HG03025 (cell line): ENCODE results near the gene LRRC15.

ENCODE experiments used
- ATAC-seq: cut with Tn5 transposase; IDR thresholded peaks from one replicate; pipeline ENCODE4 v1.9.1; 2021; ENCODE audit warnings: mild to moderate bottlenecking, moderate library complexity; ENCODE audit not compliant: unreplicated experiment, low FRiP score

The LRRC15 gene

DNA sequence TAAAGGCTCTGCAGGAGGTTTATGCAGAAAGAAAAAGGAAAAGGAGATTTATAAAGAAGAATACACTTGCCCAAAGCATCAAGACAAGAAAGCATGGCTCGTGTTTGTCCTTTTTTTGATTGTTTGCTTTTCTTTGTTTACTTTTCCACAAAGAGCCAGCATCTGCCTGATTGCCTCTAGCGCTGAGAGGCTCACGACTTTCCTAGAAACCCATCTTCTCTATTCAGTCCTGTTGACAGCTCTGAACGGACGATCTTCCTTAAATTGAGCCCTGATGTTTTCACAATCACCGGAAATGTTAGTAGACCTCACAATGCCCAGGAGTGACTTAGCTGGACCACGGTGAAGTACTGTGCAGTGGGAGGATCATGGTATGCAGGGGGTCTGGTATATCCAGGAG is 17.1 kb upstream of the LRRC15 start:
- no peak for ATAC-seq

GRCh38 chr3:194386066-194386465 is 16.5 kb upstream of the LRRC15 start:
- ATAC-seq: no peak

DNA sequence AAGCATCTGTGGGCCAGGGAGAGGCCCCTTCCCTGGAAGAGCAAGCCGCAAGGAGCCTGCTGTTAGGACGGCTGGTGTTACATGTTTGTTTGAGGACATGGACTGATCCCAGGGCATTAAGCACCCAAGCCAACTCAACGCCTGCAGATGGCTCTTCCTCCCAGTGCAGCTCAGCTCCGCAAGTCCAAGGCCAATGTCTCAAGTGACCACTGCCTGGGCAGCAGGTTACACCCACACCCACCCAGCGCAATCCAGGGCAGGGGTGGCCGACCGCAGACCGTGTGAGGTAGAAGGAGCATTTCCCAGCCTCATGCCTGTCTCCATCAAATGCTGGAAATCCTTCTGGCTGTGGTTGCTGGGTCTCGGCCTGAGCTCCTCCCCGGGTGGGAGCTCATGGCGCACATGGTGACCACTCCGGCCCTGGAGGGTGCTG is 15.0 kb upstream of the LRRC15 start:
- no peak for ATAC-seq

- ATAC-seq: no peak
Observed at GRCh38 chr3:194384156-194384555, 14.6 kb upstream of the LRRC15 start.

DNA sequence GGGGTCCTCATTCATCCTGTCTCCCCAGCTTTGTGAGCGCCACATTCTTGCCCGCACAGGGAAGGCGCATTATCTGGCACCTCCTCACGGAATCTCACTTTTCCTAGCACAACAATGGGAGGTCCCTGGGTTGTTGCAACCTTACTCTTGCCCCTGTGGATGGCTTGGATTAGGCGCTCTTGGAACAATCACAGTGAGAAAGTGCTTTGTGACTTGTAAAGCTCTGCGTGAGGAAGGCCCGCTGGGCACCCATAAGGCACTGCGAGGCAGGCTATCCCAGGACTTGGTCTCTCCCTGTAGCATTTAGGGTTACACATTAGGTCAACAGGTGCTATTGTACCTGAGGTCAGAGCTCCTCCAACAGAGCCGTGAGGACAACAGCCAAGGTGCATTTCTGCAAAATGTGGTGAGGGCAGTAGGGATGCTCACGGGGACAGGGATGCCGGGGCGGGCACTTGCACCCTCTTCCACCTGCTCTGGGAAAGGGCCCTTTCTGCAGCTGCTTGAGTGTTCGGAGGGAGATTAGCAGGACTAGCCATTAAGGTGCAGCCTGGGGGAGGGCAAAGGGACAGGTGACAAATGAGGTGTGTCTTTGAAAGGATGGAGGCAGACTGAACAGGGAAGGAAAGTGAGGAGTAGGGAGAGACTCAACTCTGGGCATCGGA is 13.9 kb upstream of the LRRC15 start:
- no peak for ATAC-seq

GRCh38 chr3:194382892-194383223 is 13.3 kb upstream of the LRRC15 start:
- ATAC-seq: no peak

DNA sequence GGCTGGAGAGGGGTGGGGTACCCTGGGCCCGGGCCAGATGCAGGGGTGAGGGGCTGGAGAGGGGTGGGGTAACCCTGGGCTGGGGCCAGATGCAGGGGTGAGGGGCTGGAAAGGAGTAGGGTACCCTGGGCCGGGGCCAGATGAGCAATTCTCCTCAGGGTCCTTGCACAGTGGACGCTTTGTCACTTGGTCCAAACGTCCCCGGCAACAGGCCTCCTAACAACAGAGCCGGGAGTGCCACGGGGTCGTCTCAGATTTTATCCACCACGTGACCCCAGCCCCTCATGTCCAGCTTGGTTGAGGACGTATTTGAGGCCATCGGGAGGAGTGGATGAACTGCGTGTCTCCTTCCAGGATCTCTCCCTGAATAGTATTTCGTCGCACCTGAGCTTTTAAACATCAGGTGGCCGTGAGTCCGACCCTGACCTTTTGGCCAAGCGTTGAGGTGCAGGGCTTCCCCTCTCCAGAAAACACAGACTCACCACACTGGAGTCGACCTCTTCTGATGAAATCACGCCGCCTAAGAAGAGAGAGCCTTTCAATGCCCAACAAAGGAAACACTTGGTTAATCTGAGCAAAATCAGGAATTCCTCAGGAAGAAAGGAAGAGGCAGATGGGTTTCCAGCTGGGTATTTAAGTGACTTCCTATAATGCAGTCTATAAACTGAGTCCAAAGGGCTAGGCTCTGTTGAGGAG is 12.8 kb upstream of the LRRC15 start:
- ATAC-seq: no peak

DNA sequence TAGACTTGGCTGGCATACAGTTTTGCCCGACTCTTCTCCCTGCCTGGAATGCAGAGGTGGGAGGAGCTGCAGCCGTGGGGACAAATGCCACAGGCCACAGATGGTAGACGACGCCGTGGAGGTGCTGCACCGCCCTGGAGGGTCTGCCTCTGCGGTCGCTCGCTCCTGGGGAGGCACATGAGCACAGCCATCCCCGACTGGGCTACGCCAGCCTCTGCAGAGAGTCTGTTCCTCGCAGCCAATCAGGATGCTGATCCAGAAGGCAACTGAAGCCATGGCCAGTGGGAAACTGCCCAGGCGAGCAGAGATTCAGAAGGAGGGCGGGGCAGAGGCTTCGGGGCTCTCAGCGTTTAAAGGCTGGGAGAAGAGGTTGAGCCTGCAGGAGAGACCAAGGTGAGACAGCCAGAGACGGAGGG is 11.9 kb upstream of the LRRC15 start:
- no peak for ATAC-seq

- ATAC-seq: no peak
Observed at GRCh38 chr3:194380326-194380725, 10.8 kb upstream of the LRRC15 start.

DNA sequence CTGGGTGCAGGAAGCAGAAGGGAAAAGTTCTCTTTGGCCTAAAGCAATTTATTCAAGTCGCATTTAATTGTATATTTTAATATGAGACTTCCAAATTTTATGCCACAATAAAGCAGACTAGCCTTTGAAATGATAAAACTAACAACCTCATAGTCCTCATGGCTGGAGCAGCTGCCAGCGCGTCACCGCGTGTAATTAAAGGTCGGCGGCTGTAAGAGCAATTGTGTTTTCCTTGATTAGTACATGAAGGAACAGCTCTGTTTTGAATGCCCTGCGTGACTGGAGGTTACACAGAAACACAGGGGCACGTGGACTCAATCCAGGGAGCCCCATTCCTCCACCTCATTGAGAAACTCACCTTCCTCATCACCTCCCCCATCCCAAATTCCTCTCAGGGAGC is 10.1 kb upstream of the LRRC15 start:
- ATAC-seq: no peak

DNA sequence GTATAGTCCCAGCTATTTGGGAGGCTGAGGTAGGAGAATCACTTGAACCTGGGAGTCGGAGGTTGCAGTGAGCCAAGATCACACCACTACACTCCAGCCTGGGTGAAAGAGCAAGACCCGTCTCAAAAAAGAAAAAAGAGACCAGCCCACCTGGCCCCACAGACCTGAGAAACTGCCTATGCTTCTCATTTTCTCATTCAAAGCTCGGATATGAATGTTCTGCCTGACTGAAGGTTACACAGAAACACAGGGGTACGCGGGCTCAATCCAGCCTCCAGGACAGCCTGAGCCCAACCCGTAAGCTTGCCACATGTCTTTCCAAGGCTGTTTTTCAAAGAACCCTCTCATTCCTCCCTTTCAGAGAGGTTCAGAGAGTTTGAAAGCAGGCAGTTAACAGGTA is 9.7 kb upstream of the LRRC15 start:
- ATAC-seq: no peak

GRCh38 chr3:194377708-194378107 is 8.2 kb upstream of the LRRC15 start:
- ATAC-seq: no peak

- ATAC-seq: no peak
Observed at GRCh38 chr3:194376241-194376560, 6.7 kb upstream of the LRRC15 start.

GRCh38 chr3:194375473-194376240 is 6.1 kb upstream of the LRRC15 start:
- no peak for ATAC-seq

DNA sequence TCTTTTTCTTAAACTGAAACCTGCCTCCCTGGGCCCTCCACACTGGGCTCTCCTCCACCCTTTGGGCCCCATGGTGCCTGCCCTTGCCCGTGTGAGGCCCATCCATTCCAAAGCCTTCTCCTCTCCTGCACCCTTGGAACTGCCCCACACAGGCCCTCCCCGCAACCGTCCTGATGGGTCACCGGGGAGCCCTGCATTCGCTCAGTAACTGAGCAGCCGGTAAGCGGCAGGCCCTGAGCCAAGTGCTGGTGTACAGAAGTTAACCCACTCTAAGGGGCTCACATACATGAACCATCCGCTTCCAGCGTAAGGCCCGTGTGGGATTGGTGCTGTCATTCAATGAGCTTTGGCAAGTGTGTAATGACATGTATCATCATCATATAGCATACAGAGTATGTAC is 5.4 kb upstream of the LRRC15 start:
- no peak for ATAC-seq

- ATAC-seq: no peak
Observed at GRCh38 chr3:194373899-194374298, 4.4 kb upstream of the LRRC15 start.

- no peak for ATAC-seq
Observed at GRCh38 chr3:194373028-194373427, 3.5 kb upstream of the LRRC15 start.

- ATAC-seq: no peak
Observed at GRCh38 chr3:194370753-194371152, 1.2 kb upstream of the LRRC15 start.

DNA sequence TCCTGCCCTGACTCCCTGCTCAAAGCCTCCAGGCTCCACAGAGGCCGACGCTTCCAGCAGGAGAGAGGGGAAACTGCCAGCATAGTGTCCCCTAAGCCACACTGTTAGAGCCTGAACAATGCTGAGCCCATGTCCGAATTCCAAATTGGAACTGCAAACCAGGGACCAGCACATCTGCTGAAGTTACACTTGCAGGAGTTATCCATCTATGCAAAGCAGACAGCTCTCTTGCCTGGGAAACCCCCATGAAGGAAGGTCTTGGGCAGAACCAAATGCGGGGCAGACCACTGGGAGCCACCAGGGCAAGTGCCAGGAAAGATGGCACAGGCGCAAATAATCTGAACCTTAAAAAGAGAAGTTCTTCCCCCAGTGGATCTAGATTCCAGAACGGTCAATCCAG is 625 bp downstream of the LRRC15 start:
- no peak for ATAC-seq

GRCh38 chr3:194367992-194368841 is 1.3 kb downstream of the LRRC15 start:
- ATAC-seq: no peak

DNA sequence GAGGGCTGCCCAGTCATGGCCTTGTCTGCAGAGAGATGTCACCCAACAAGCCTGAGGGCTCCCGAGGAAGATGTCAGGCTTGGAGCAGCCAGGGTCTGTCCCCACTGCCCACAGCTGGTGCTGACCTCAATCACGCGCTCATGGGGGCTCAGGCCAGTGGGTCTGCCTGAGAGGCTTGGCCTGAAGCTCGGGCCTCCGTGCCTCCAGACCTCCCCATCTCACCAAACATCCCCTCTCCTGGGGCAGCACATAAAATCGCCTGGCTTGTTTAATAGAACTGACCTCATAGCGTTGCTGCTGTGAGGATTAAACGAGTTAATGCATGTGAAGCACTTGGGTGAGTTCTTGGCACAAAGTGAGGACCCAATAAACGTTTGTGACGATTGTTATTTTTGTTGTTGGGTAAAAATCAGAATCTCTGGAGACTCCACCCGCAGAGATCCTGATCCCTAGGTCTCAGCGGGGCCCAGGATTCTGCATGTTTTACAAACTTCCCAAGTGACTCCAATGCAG is 3.5 kb downstream of the LRRC15 start:
- no peak for ATAC-seq
